ENCODE data around the gene NUCKS1. TPM values are rescaled to one million over a fixed set of nuclear protein-coding genes. Genes with fewer than 3 reads are reported as not detected.

The NUCKS1 gene
- total and polyA plus RNA-seq, 2 of the 13 experiments (the other 11 are each of a cell fraction or from before 2014, with no cell fraction given) = 35.5 to 117 TPM

DNA sequence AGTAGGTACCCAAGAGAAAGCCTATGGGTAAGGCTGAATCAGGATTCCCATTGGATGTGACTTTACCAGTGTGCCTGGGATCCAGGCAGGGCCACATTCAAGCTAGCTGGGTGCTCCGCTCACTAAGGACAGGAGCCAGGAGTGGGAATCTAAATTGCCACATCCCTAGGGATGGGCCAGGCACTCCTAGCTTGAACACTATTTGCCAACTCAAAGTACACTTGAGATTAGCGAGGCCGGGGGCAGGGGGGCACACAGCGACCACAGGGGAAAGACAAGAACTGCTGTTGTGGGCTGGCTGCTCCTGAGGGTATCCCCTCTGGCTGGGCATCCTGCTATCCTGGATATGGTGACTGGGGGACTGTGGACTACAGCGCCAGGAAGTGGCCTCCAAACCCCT, 74.0 kb downstream of the NUCKS1 start (continued):
- TF ChIP-seq, protein P1, sequence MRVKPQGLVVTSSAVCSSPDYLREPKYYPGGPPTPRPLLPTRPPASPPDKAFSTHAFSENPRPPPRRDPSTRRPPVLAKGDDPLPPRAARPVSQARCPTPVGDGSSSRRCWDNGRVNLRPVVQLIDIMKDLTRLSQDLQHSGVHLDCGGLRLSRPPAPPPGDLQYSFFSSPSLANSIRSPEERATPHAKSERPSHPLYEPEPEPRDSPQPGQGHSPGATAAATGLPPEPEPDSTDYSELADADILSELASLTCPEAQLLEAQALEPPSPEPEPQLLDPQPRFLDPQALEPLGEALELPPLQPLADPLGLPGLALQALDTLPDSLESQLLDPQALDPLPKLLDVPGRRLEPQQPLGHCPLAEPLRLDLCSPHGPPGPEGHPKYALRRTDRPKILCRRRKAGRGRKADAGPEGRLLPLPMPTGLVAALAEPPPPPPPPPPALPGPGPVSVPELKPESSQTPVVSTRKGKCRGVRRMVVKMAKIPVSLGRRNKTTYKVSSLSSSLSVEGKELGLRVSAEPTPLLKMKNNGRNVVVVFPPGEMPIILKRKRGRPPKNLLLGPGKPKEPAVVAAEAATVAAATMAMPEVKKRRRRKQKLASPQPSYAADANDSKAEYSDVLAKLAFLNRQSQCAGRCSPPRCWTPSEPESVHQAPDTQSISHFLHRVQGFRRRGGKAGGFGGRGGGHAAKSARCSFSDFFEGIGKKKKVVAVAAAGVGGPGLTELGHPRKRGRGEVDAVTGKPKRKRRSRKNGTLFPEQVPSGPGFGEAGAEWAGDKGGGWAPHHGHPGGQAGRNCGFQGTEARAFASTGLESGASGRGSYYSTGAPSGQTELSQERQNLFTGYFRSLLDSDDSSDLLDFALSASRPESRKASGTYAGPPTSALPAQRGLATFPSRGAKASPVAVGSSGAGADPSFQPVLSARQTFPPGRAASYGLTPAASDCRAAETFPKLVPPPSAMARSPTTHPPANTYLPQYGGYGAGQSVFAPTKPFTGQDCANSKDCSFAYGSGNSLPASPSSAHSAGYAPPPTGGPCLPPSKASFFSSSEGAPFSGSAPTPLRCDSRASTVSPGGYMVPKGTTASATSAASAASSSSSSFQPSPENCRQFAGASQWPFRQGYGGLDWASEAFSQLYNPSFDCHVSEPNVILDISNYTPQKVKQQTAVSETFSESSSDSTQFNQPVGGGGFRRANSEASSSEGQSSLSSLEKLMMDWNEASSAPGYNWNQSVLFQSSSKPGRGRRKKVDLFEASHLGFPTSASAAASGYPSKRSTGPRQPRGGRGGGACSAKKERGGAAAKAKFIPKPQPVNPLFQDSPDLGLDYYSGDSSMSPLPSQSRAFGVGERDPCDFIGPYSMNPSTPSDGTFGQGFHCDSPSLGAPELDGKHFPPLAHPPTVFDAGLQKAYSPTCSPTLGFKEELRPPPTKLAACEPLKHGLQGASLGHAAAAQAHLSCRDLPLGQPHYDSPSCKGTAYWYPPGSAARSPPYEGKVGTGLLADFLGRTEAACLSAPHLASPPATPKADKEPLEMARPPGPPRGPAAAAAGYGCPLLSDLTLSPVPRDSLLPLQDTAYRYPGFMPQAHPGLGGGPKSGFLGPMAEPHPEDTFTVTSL (CRISPR knock-in tag; IDR thresholded peaks at IDR 0.05; ENCODE audit: borderline replicate concordance) = peak; percentile 83
- no peak for TF ChIP-seq NFE2L2 (IDR thresholded peaks at IDR 0.05; ENCODE audit: low read length)
- peak; percentile 65; the same call in 1 of the 2 replicates for TF ChIP-seq NCOA2 (CRISPR knock-in tag; IDR thresholded peaks at IDR 0.05)
- TF ChIP-seq MLLT10 (CRISPR knock-in tag; IDR thresholded peaks at IDR 0.05) = no peak
- peak; percentile 43 for TF ChIP-seq SRSF1 (optimal IDR thresholded peaks at IDR 0.05; ENCODE audit: low read depth, low read length)
- TF ChIP-seq ZNF660 (CRISPR knock-in tag; IDR thresholded peaks at IDR 0.05; ENCODE audit: borderline replicate concordance, low read depth) = no peak
- TF ChIP-seq MZF1 (CRISPR knock-in tag; IDR thresholded peaks at IDR 0.05; ENCODE audit: borderline replicate concordance) = peak; percentile 96
- peak; percentile 92; the same call in 1 of the 2 replicates for TF ChIP-seq MTA1 (CRISPR knock-in tag; IDR thresholded peaks at IDR 0.05; ENCODE audit: borderline replicate concordance)
- TF ChIP-seq MED13 (CRISPR knock-in tag; IDR thresholded peaks at IDR 0.05) = no peak
- TF ChIP-seq SALL1 (CRISPR knock-in tag; IDR thresholded peaks at IDR 0.05) = peak; percentile 86
- TF ChIP-seq ZNF232 (CRISPR knock-in tag; IDR thresholded peaks at IDR 0.05; ENCODE audit: borderline replicate concordance) = peak; percentile 54; the same call in 1 of the 2 replicates
- TF ChIP-seq CEBPB (IDR thresholded peaks at IDR 0.05; ENCODE audit: borderline replicate concordance, low read depth, low read length) = peak; percentile 82
- TF ChIP-seq, protein P2, sequence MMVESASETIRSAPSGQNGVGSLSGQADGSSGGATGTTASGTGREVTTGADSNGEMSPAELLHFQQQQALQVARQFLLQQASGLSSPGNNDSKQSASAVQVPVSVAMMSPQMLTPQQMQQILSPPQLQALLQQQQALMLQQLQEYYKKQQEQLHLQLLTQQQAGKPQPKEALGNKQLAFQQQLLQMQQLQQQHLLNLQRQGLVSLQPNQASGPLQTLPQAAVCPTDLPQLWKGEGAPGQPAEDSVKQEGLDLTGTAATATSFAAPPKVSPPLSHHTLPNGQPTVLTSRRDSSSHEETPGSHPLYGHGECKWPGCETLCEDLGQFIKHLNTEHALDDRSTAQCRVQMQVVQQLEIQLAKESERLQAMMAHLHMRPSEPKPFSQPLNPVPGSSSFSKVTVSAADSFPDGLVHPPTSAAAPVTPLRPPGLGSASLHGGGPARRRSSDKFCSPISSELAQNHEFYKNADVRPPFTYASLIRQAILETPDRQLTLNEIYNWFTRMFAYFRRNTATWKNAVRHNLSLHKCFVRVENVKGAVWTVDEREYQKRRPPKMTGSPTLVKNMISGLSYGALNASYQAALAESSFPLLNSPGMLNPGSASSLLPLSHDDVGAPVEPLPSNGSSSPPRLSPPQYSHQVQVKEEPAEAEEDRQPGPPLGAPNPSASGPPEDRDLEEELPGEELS (CRISPR knock-in tag; IDR thresholded peaks at IDR 0.05) = peak; percentile 62; the same call in 1 of the 2 replicates
- TF ChIP-seq RXRA (CRISPR knock-in tag; IDR thresholded peaks at IDR 0.05) = peak; percentile 63; the same call in 1 of the 2 replicates
- peak; percentile 66; the same call in 1 of the 2 replicates for TF ChIP-seq PITX1 (CRISPR knock-in tag; IDR thresholded peaks at IDR 0.05)
- TF ChIP-seq FOXA3 (CRISPR knock-in tag; IDR thresholded peaks at IDR 0.05) = peak; percentile 65
- TF ChIP-seq, protein P3, sequence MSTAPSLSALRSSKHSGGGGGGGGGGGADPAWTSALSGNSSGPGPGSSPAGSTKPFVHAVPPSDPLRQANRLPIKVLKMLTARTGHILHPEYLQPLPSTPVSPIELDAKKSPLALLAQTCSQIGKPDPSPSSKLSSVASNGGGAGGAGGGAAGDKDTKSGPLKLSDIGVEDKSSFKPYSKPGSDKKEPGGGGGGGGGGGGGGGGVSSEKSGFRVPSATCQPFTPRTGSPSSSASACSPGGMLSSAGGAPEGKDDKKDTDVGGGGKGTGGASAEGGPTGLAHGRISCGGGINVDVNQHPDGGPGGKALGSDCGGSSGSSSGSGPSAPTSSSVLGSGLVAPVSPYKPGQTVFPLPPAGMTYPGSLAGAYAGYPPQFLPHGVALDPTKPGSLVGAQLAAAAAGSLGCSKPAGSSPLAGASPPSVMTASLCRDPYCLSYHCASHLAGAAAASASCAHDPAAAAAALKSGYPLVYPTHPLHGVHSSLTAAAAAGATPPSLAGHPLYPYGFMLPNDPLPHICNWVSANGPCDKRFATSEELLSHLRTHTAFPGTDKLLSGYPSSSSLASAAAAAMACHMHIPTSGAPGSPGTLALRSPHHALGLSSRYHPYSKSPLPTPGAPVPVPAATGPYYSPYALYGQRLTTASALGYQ (CRISPR knock-in tag; IDR thresholded peaks at IDR 0.05) = 0 out of 2 replicates have a peak, but pooled peaks have one; percentile 44
- TF ChIP-seq ARNTL (CRISPR knock-in tag; IDR thresholded peaks at IDR 0.05) = 0 out of 2 replicates have a peak, but pooled peaks have one; percentile 50
- TF ChIP-seq, protein P4, sequence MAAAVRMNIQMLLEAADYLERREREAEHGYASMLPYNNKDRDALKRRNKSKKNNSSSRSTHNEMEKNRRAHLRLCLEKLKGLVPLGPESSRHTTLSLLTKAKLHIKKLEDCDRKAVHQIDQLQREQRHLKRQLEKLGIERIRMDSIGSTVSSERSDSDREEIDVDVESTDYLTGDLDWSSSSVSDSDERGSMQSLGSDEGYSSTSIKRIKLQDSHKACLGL (CRISPR knock-in tag; IDR thresholded peaks at IDR 0.05) = peak; percentile 54; the same call in 1 of the 2 replicates

All from HepG2 (cell line).